ENCODE results near the gene CHERP. TPM values are rescaled to one million over a fixed set of nuclear protein-coding genes. Genes with fewer than 3 reads are reported as not detected.

CHERP gene, protein sequence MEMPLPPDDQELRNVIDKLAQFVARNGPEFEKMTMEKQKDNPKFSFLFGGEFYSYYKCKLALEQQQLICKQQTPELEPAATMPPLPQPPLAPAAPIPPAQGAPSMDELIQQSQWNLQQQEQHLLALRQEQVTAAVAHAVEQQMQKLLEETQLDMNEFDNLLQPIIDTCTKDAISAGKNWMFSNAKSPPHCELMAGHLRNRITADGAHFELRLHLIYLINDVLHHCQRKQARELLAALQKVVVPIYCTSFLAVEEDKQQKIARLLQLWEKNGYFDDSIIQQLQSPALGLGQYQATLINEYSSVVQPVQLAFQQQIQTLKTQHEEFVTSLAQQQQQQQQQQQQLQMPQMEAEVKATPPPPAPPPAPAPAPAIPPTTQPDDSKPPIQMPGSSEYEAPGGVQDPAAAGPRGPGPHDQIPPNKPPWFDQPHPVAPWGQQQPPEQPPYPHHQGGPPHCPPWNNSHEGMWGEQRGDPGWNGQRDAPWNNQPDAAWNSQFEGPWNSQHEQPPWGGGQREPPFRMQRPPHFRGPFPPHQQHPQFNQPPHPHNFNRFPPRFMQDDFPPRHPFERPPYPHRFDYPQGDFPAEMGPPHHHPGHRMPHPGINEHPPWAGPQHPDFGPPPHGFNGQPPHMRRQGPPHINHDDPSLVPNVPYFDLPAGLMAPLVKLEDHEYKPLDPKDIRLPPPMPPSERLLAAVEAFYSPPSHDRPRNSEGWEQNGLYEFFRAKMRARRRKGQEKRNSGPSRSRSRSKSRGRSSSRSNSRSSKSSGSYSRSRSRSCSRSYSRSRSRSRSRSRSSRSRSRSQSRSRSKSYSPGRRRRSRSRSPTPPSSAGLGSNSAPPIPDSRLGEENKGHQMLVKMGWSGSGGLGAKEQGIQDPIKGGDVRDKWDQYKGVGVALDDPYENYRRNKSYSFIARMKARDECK
- 36.9 TPM for total RNA-seq

DNA sequence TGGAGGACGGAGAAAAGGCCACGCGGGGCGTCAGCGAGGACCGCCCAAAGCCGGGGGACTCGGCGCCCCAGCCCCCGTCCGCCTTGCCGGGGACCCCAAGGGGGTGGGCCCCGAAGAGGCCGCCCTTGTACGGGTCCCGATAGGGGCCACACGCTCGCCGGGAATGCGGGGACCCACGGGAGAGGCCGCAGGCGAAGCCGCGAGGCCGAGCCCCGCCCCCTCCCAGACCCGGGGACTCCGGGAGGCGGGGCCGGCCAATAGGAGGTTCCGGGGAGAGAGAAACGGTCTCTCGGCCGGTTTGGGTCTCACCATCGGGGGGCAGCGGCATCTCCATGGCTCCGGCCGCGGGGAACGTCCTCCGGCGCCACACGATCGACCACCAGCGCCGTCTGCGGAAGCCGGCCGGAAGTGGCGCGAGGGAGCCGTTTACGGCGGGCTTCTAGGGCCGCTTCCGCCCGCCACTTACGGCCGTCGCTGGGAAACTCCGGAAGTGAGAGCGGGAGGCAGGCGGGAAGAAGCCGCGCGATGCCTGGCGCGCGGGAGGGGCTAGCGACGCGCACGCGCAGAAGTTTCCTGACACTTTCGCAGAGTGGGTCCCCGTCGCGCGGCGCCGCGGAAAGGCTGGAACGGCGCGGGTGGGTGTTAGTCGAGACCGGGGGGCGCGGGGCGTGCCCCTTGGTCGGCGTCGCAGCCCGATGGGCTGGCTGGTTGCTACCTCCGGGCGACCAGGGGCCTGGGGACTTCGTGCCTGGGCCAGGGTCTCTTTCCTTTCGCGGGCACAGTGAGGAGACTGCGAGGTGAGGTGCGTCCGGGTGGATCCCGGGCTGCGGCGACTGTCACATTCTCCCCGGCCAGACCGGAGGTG lies at the start of gene CHERP:
CHERP (minus strand) TSS at position 393 of the 865 bp plus-strand sequence; CDS start at position 334, 59 bp downstream.
- intact Hi-C loops (cut with DNase I): no loop called here
- ATAC-seq (peak; percentile 98), DNase-seq (ENCODE audit: low spot score) (peak; percentile 96)

DNA sequence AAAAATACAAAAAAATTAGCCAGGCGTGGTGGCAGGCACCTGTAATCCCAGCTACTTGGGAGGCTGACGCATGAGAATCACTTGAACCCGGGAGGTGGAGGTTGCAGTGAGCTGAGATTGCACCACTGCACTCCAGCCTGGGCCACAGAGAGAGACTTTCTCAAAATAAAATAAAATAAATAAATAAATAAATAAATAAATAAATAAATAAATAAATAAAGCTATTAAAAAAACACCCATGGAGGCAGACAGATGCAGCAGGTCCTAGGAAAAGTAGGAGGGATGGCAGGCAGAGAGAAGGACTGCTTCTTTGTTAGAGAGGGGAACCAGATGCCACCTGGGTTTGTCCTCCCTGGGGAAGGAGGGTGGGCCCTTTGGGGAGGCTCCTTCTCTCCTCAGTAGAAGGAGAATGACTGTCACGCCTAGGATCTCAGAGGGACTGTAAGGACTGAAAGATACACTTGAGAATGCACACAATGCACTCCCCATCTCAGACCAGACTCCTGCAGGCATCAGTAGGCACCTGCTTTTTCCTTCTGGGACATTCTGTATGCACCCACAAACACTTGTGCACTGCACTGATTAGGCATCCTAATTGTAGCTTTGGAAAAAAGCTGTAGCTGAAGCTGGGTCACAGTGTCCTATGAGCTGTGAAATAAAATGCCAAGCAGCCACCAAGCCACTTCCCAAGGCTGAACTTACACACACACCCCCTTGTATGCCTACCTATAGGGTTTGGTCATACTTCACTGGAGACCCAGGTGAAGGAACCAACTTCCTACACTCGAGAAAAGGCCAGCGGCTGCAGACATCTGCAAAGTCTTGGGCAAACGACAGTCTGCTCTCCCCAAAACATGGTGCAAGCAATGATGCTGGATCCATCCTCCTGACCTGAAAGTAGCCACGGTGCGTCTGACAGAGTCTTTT lies 48.9 kb upstream of the CHERP start:
- DNase-seq (ENCODE audit: low spot score) (no peak), ATAC-seq (no peak)
- intact Hi-C loops (cut with DNase I): no loop called here

DNA sequence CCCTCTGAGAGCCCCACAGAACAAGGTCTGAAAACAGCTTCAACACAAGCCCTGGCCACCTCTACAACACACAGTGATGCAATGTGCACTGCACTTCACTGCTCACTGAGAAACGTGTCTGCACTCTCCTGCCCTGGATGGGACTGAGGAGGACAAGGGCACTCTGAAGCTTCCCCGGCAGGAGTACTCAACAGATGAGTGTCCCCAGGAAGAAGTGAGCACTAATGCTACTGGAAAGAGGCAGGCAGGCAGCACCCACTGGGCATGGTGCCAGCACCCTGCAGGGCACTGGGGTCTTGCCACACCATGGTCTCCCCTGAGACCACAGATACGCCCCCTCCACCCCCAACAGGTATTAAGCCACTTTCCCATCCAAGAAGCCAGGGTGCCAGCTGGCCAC lies 47.7 kb upstream of the CHERP start:
- ATAC-seq (no peak), DNase-seq (ENCODE audit: low spot score) (no peak)
- intact Hi-C loops (cut with DNase I): no loop called here

DNA sequence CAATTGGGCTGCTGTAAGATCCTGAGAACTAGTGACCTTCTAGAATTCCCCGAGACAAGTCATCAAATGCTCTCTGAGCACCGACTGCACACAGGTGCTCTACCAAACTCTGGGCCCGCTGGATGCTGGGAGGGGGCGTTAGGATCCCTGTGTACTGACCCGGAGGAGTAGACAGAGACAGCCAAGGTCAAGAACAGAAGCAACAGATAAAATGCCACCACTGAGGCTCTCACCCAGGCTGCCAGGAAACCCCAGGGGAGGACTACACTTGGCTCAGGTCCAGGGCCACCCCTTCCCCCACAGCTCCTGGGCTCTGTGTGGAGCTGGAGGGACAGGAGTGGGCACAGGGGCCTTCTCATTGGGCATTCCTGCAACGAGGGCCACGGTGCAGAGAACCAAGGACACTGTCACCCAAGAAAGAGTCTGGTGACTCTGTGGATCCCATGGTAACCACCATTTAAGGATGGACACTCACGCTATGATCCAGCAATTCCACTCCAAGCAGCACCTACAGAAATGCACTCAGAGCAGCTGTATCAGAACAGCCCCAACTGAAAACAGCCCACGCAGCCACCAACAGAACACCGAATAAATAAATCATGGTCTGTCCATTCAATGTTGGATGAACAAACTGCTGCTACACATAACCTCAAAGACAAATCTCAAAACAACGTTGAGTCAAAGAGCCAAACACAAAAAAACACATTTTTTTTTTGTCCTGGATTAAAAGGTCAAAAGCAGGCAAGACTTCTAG lies 46.8 kb upstream of the CHERP start:
- intact Hi-C loops (cut with DNase I): no loop called here
- DNase-seq (ENCODE audit: low spot score): no peak
- ATAC-seq: no peak

DNA sequence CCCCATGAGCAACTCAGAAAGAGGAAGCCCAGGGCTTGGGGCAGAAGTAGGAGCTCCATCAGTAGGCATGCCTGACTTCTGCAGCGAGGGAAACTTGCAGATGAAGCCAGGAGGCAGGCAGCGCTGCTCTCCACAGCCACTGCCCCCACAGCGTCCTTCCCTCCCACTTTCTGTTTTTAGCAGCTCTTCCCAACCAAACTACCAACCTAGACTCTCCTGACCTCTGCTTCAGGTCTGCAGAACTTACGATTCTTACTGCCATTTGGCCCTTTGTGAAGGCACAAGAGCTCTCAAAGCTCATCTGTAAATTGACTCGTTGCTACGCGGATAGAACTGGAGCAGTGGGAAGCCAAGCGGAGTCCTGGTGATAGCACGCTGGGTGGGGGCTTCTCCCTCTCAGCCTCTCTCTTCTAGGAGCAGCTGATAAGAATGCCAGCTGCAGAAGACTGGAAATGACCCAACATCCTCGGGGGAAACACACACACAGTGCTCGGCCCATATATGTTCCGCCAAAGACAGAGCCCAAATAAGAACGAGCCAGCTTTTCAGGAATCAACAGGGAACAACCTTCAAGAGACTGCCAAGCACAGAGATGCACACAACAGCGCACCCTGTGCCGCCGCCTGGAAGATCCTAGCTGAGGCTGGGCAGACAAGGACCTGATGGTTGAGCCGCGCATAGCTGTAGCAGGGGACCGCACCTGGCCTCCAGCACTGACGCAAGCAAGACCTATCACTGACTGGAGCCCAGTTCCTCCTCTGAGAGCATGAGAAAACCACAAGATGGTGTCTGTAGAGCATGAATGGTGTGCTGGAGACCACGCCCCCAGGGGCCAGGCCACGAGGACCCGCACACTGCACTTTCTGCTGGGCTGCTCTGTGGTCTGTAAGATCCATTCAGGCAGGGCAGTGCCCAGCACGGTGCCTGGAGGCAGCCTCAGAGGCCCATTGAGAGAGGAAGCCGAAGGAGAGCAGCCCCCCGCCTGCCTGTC lies 45.9 kb upstream of the CHERP start:
- intact Hi-C loops (cut with DNase I): no loop called here
- peak; percentile 27 for ATAC-seq

DNA sequence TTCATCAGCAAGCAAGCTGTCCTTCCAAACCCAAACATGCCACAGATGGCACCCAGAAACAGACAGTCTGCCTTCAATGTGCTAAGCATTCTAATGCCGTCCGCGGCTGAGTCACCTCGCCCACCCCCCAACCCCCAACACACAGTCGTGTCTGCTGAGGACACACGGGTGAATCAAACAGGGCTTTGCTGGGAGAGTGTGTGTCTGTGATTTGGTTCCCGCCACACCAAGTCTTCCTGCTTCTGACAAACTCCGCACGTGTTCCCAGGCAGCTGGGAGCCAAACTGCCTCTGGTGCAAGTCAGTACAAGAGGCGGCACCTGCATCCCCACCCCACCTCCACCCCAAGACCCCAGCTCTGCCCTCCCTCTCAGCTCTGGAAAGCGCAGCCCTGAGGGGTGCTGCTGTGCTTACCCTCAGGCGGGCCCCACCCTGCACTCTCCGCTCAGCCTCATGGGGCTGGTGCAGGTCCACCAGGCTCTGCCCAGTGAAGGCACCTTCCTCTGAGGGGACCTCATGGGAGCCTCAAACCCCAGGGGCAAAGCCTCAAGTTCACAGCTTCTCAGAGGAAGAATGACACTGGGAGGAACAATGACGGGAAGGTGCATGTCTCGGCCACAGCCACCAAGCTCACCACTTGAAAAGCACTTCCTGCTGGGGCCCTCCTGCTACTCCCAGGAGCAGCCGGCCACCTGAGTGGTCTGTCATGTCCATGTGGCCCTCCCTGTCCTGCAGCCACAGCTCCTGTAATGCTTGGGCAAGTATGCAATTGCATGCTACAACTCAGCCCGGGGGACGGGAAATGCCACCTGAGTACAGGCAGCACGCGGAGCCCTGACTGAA lies 45.0 kb upstream of the CHERP start:
- DNase-seq (ENCODE audit: low spot score): no peak
- intact Hi-C loops (cut with DNase I): no loop called here
- ATAC-seq: no peak

More for the DNA sequence above, 45.9 kb upstream of the CHERP start:
- no peak for DNase-seq (ENCODE audit: low spot score)

DNA sequence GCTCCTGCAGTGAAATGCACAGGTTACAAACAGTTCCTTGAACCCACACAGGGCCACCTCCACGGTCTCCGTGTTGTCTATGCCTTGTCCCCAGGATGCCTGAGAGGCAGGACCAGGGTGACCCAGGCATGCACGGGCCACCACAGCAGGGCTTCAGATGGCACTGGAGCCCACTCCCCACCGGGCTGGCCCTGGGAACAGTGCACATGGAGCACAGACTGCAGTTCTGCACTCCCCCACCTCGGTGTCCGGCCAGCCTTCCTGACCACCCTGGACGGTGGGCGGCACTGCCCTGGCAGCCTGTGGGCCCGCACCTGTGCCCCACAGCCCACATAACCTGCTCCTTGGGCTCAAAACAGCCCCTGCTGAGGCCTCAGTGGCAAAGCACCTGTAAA lies 44.2 kb upstream of the CHERP start:
- DNase-seq (ENCODE audit: low spot score) (no peak), ATAC-seq (no peak)
- intact Hi-C loops (cut with DNase I): no loop called here

DNA sequence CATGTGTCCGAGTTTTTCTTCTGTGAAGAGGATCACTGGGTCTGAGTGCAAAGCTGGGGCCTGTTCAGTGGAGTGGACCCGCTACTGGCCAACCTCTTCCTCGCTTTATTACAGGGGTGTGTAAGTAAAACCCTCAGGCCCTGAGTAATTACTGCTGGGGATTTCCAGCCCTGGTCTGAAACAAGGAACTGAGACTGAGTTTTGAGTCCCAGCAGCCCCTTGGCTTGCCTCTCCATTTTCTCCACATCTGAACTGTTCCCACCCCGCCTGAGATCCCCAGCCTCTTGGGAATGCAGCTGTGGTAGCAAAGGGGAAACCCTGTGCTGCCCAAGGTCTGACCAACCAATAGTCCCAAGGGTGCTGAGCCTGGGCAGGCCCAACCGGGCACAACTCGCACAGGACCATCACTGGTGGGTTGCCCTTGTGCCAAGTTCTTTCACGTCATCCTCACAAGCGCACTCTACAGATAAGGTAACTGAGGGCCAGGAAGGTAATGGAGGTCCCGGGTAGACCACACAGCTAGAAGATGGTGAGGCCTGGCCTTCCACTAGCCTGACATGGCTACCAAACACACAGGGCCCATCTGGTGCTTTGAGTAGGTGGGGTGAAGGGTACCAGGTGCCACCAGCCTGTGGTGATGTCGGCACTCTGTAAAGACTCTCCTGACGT lies 43.7 kb upstream of the CHERP start:
- ATAC-seq: no peak
- intact Hi-C loops (cut with DNase I): no loop called here
- no peak for DNase-seq (ENCODE audit: low spot score)

DNA sequence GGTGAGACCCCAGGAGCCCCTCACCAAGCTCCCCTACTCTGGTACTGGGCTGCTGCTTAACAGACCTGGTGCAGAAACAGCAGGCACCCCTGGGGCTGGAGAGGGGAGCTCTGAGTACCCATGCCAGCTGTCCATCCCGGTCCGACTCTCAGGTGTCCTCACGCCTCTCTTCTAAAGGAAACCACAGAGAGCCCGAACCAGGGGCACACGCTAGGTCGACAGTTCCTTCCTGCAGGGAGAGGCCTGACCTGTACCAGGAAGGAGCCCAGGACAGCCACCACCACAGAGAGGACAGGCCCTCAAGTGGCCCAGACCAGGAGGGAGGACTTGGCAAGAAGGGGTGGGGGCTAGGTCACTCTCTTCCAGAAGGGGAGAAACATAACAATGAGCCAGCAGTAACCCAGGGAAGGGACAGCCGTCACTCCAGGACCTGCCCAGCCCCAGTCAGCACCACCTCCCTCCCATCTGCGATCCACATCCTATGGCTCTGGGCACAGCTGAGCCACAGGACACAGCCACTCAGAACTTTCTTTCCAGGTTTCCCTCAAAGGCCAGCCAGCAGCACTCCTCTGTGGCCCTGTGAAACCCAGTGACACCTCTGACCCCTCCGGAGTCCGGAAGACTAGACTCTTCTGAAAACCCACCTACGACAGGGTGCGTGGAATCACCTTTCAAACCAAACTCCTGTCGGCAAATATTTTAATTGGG lies 43.0 kb upstream of the CHERP start:
- ATAC-seq: no peak

DNA sequence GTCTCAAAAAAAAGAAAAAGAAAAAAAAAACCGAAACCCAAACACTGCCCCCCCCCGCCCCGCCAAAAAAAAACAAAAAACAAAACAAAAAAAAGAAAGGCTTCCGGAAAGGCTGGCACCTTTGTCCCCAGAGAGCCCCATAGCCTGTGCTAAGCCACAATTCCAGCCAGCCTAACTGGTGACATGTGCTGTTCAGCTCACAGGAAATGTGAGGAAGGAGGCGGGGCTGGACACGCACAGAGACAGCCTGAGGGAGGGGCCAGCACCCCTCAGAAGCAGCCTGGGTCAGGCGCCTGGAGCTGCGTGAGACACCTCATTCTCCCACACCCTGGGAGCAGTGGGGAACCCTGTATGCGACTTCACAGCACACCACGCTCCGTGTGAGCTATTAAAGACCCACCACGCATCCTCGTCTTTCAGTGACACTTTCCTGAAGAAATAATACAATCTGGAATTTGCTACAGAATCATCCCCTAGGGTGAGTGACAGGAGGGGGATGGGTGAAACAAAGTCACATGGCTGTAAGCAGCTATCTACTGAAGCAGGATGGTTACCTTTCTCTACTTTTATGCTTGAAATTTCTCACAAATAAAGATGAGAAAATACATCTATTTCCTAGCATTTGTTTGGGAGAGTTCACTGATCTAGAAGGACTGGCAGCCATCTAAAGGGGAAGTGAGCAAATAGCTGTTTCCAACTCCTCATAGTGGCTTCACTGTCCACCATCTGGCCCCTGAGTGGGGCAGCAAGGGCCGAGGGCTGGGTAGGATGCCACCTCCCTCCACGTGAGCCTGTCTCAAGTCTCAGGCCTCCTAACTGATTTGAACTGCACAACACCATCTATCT lies 42.2 kb upstream of the CHERP start:
- intact Hi-C loops (cut with DNase I): no loop called here
- peak; percentile 86 for DNase-seq (ENCODE audit: low spot score)
- ATAC-seq: peak; percentile 91

More for the DNA sequence above, 43.0 kb upstream of the CHERP start:
- DNase-seq (ENCODE audit: low spot score): no peak
- intact Hi-C loops (cut with DNase I): no loop called here

DNA sequence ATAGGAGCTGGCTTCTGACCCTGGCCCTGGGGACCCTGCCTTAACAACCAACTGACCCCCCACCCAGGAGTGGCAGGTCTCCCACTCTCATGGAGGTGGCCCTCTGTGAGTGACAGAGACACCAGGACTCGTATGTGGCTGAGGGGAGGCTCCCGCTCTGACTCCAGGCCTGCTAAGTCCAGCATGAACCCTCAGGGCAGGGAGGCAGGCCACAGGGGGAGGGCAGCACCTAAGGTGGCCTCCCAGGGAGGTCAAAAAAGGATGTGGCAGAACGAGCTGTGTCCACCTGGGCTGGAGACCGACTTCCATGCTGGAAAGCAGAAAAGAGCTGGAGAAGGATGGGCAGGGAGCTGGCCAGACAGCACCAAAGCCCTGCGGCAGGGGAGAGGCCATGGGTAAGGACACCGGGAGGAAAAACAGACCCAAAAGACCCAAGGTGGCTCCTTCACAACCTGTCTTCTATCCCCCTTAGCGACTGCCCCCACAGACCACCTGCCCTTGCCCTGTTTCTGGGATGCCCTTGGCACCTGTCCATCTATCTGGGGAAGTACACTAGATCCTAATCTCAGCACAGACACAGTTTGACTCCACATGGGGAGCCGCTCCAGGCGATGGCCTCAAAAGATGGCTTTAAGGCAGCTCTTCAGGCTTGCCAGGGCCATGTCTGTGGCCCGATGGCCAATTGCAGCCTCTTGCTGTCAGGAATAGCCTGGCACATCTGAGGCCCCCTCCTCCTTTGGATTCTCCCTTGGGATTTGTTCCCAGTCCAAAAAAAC lies 40.4 kb upstream of the CHERP start:
- intact Hi-C loops (cut with DNase I): no loop called here

DNA sequence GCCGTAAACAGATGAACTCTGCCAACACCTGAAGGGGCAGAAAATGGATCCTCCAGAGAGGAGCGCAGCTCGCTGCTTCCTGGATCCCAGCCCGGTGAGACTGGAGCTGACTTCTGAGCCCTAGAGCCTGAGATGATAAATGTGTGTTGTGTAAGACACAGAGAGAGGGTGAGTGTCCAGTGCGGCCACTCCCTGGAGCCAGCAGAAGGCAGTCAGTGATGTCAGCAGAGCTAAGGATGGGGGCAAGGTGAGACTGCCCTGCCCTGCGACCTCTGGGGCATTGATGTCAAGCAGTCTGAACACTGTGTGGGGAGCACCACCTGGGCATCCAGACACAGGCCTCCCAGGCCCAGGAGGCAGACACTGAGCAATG lies 39.7 kb upstream of the CHERP start:
- DNase-seq (ENCODE audit: low spot score) (no peak), ATAC-seq (no peak)
- intact Hi-C loops (cut with DNase I): no loop called here

More for the DNA sequence above, 40.4 kb upstream of the CHERP start:
- ATAC-seq (no peak), DNase-seq (ENCODE audit: low spot score) (no peak)
